NCI-H146 (cell line): ENCODE measurements around the gene PHAF1.

Source experiments
- DNase-seq: peaks from one replicate; lab custom pipeline; 2025; lab: John Stamatoyannopoulos, UW

Gene PHAF1

DNA sequence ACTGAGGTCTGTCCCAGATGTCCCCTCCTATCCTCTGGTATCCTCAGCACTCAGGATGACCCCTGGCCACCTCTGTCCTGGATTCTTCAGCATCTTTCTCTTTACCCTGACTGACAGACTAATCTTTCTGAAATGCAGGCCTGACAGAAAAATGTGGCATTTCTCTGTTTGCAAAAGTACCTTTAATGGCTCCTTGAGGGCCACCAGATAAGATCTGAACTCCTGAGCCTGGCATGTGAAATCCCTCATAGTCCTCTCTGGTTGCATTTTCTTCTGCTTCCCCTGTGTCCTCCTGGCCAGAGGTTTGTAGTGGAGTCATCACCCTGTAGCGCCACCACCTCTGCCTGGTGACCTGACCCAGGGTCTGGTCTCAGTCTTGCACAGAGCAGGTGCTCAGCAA lies 87.1 kb downstream of the PHAF1 start:
- no peak for DNase-seq

DNA sequence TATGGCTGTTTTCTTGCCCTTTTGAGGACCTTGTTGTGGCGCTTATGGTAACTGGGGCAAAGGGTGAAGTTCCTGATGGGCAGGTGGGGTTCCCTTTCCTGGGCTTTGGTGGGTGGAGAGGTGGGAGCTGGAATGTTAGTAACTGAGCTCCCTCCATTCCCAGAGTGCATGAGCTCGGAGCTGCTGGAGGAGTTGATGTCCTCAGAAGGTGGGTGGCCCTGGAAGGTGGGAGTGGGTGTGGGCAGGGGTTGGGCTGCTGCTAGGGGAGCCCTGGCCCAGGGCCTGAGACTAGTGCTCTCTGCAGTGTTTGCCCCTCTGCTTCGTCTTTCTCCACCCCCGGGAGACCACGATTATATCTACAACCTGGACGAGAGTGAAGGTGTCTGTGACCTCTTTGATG lies 88.0 kb downstream of the PHAF1 start:
- DNase-seq: no peak
